ENCODE results near the gene EPC1. TPM values are rescaled to one million over a fixed set of nuclear protein-coding genes. Genes with fewer than 3 reads are reported as not detected.

EPC1 gene
- total RNA-seq, 1 experiment from 2014 or later, result 30.0 TPM

GRCh38 chr10:32273336-32273735 is 73.6 kb downstream of the EPC1 start:
- no peaks in the 10 kb centered on the region for H3K4me1 Mint-ChIP-seq (ENCODE audit: low read depth, unreplicated experiment)
- CTCF ChIA-PET, result no interaction called here
- H3K27ac Mint-ChIP-seq (ENCODE audit: unreplicated experiment), result no peak overlapping the region
- intact Hi-C loops (cut with micrococcal nuclease; ENCODE audit: unreplicated experiment), result no loop called here
- no peak for TF ChIP-seq CTCF (IDR thresholded peaks at IDR 0.05; ENCODE audit: unreplicated experiment)
- H3K9me3 Mint-ChIP-seq (ENCODE audit: low read depth, unreplicated experiment), result no peaks in the 10 kb centered on the region
- no TSS peak for BruUV-seq (replicated peaks)
- H3K4me3 Mint-ChIP-seq (ENCODE audit: low read depth, unreplicated experiment), result no peak overlapping the region
- H3K27me3 Mint-ChIP-seq (ENCODE audit: unreplicated experiment), result no peaks in the 10 kb centered on the region
- H3K36me3 Mint-ChIP-seq (ENCODE audit: insufficient read depth, unreplicated experiment), result peaks cover 48% of the 10 kb centered on the region
- no peak for DNase-seq

DNA sequence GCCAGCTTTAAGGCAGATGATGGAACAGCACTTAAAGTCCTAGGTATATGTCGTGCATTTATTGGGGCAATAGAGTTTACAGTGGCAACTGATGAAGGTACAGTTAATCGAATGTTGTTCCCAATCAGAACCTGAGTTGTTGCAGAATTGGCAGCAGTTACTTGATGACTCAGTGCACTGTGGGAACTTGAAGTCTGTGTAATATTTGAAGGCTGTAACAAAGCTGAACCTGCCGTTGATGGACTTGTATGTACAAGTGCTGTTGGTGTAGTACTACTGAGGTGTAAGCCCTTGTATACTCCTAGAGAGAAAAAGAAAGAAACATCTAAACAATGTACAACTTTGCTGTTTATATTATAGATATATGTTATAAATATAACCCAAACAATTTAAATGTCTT is 75.3 kb downstream of the EPC1 start:
- Mint-ChIP-seq H3K9me3 (ENCODE audit: low read depth, unreplicated experiment) (no peaks in the 10 kb centered on the region), H3K36me3 (ENCODE audit: insufficient read depth, unreplicated experiment) (peaks cover 60% of the 10 kb centered on the region), H3K4me1 (ENCODE audit: low read depth, unreplicated experiment) (no peaks in the 10 kb centered on the region), H3K27me3 (ENCODE audit: unreplicated experiment) (no peaks in the 10 kb centered on the region), H3K4me3 (ENCODE audit: low read depth, unreplicated experiment) (no peak overlapping the region), H3K27ac (ENCODE audit: unreplicated experiment) (no peak overlapping the region)
- no peak for DNase-seq
- CTCF ChIA-PET, result no interaction called here
- TF ChIP-seq CTCF (IDR thresholded peaks at IDR 0.05; ENCODE audit: unreplicated experiment), result no peak
- no TSS peak for BruUV-seq (replicated peaks)
- intact Hi-C loops (cut with micrococcal nuclease; ENCODE audit: unreplicated experiment), result no loop called here

GRCh38 chr10:32269343-32270100 is 77.4 kb downstream of the EPC1 start:
- intact Hi-C loops (cut with micrococcal nuclease; ENCODE audit: unreplicated experiment), result no loop called here
- Mint-ChIP-seq H3K9me3 (ENCODE audit: low read depth, unreplicated experiment) (no peaks in the 10 kb centered on the region), H3K27me3 (ENCODE audit: unreplicated experiment) (no peaks in the 10 kb centered on the region), H3K4me3 (ENCODE audit: low read depth, unreplicated experiment) (no peak overlapping the region), H3K4me1 (ENCODE audit: low read depth, unreplicated experiment) (no peaks in the 10 kb centered on the region), H3K27ac (ENCODE audit: unreplicated experiment) (no peak overlapping the region), H3K36me3 (ENCODE audit: insufficient read depth, unreplicated experiment) (peaks cover 52% of the 10 kb centered on the region)
- no peak for TF ChIP-seq CTCF (IDR thresholded peaks at IDR 0.05; ENCODE audit: unreplicated experiment)
- CTCF ChIA-PET, result no interaction called here
- no peak for DNase-seq
- no TSS peak for BruUV-seq (replicated peaks)

- no peak overlapping the region for H3K27ac Mint-ChIP-seq (ENCODE audit: unreplicated experiment)
- no peaks in the 10 kb centered on the region for H3K27me3 Mint-ChIP-seq (ENCODE audit: unreplicated experiment)
- H3K4me3 Mint-ChIP-seq (ENCODE audit: low read depth, unreplicated experiment), result no peak overlapping the region
- intact Hi-C loops (cut with micrococcal nuclease; ENCODE audit: unreplicated experiment), result no loop called here
- peaks cover 52% of the 10 kb centered on the region for H3K36me3 Mint-ChIP-seq (ENCODE audit: insufficient read depth, unreplicated experiment)
- CTCF ChIA-PET, result no interaction called here
- peaks cover 1% of the 10 kb centered on the region for H3K4me1 Mint-ChIP-seq (ENCODE audit: low read depth, unreplicated experiment)
- H3K9me3 Mint-ChIP-seq (ENCODE audit: low read depth, unreplicated experiment), result no peaks in the 10 kb centered on the region
- no TSS peak for BruUV-seq (replicated peaks)
- no peak for DNase-seq
- no peak for TF ChIP-seq CTCF (IDR thresholded peaks at IDR 0.05; ENCODE audit: unreplicated experiment)
Observed at GRCh38 chr10:32268788-32269187, 78.2 kb downstream of the EPC1 start.

Measured in Calu3 (cell line).